HG03064 (cell line): ENCODE results near the gene PRUNE1.
A peak's percentile ranks its signal among the peaks of the same experiment; 100 is the strongest.

Source experiments
- ATAC-seq: cut with Tn5 transposase; IDR thresholded peaks from one replicate; pipeline ENCODE4 v1.9.1; 2021; ENCODE audit warnings: low read depth; ENCODE audit not compliant: unreplicated experiment

PRUNE1 gene

DNA sequence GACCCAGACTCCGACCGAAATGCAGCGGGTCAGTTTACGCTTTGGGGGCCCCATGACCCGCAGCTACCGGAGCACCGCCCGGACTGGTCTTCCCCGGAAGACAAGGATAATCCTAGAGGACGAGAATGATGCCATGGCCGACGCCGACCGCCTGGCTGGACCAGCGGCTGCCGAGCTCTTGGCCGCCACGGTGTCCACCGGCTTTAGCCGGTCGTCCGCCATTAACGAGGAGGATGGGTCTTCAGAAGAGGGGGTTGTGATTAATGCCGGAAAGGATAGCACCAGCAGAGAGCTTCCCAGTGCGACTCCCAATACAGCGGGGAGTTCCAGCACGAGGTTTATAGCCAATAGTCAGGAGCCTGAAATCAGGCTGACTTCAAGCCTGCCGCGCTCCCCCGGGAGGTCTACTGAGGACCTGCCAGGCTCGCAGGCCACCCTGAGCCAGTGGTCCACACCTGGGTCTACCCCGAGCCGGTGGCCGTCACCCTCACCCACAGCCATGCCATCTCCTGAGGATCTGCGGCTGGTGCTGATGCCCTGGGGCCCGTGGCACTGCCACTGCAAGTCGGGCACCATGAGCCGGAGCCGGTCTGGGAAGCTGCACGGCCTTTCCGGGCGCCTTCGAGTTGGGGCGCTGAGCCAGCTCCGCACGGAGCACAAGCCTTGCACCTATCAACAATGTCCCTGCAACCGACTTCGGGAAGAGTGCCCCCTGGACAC, 39.8 kb downstream of the PRUNE1 start:
- ATAC-seq: no peak

DNA sequence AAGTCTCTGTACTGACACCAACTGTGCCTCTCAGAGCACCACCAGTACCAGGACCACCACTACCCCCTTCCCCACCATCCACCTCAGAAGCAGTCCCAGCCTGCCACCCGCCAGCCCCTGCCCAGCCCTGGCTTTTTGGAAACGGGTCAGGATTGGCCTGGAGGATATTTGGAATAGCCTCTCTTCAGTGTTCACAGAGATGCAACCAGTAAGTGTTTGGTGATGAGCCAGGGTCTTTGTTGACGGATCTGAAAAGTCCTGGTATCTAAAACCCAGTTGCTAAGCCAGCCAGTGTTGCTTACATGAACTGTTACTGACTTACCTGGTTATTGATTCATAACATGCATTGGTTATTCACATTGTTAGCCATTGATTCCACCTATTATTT, 40.4 kb downstream of the PRUNE1 start:
- no peak for ATAC-seq

DNA sequence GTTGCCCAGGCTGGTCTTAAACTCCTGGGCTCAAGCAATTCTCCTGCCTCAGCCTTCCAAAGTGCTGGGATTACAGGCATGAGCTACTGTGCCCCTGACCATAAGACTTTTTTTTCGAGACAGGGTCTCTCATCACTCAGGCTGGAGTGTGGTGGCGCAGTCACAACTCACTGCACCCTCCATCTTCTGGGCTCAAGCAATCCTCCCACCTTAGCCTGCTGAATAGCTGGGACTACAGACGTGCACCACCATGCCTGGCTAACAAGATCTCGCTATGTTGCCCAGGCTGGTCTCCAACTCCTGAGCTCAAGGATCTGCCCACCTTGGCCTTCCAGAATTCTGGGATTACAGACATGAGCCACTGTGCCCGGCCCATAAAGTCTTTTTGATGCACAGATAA, 41.2 kb downstream of the PRUNE1 start:
- no peak for ATAC-seq

DNA sequence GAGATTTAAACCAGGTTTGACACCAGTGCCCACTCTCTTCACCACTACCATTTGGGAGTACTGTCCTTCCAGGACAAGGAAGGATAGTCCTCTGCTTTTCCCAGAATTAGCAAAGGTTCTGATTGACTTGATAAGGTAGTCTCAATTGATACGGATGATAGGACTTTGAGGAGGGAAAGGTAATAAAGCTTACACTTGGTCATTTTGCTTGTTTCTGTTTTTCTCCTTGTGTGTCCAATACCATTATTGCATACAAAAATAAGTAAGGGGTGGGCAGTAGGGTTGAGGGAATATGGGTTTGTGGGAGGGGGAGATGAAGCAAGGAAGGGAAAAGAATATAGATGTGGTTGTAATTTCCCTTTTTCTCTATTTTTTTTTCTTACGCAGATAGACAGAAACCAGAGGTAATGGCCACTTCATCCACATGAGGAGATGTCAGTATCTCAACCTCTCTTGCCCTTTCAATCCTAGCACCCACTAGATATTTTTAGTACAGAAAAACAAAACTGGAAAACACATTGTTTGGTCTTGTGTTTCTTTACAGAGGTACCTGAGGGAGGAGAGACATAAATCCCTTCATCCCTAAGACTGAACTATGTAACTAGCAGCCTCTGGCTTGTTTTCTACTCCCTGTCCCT, 41.9 kb downstream of the PRUNE1 start:
- no peak for ATAC-seq

DNA sequence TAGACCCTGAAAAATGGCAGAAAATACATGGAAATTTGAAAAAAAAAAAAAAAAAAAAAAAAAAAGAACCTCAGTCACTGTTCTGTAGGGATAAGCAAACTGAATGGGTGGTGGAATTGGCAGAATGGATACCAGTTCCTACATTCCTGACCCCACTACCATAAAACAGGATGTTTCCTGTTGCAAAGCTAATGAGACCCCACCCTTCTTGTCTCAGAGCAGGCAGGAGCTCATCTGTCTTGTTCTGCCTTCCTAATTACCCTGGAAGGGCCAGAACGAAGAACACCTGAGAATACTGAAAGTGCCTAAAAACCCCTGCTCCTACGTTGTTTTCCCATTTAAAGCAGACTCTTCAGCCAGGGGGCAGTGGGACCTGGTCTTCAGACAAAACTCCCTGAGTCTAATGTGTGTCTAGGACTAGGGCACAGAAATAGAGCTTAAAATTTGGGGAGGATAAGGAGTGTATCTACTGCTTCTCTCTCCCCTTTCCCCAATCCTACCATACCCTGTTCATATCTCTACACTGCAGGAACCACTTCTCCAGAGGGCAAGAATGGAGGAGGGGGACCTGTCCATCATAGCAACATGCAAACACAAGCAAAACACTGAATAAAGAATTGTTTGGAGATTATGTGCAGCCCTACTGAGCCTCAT, 43.2 kb downstream of the PRUNE1 start:
- ATAC-seq: no peak

DNA sequence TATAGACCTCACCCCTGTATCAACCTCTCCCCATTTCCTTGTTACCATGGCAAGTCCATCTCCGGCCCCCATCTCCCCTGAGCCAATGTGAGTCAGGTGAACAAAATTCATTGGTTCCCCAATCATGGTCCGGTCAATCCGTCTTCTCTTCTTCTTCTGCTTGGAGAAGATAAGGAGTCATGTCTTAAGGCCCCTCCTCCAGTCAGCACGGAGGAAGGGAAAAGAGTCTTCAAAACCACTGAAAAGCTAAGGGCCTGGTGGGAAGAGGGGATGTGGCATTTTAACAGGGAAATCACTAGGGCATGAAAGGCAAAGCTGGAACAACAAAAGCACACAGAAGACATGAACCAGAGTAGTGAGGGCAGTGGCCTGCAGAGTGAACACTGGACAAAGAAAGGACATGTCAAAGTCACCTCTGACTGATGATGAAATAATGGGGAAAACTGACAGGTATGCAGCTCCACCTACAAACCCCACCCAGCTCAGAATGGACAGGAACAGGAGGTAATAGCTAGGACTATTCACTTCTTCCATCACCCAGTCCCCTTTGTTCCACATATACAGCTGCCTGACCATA, 46.8 kb downstream of the PRUNE1 start:
- ATAC-seq: no peak

DNA sequence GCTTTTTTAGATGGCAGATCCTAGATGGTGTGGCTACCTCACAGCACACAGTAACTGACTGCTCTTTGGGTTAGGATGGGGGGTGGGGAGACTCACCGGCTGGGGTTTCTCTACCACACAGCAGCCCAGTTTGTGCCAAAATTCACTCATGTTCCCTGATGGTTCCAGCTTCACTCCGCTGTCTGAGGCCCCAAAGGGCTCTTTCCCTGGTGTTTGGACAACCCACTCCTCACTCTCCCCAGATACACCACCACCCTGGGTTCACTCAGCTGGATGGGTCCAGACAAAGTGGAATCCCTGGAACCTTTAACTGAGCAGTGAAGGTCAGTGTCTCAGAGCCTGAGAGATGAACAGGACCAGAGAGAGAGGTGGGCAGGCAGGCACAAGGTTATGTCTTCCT, 47.3 kb downstream of the PRUNE1 start:
- no peak for ATAC-seq

DNA sequence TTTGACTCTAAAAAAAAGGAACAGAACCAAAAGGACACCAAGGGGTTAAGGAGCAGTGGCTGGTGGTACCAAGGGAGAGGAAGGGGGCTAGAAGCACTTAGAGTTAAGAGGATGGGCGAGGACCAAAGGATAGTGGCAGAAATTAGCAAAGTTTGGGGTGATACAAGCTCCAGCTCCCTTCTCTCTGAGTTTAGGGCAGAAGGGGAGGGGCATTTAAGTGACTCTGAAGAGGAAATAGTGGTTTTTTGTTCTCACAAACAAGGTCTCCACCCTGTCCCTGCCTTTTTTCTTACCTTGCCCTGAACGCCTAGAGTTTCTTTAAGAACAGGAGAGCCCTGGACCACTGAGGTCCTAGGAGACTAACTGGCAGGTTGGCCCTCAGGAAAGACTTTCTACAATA, 47.9 kb downstream of the PRUNE1 start:
- no peak for ATAC-seq

DNA sequence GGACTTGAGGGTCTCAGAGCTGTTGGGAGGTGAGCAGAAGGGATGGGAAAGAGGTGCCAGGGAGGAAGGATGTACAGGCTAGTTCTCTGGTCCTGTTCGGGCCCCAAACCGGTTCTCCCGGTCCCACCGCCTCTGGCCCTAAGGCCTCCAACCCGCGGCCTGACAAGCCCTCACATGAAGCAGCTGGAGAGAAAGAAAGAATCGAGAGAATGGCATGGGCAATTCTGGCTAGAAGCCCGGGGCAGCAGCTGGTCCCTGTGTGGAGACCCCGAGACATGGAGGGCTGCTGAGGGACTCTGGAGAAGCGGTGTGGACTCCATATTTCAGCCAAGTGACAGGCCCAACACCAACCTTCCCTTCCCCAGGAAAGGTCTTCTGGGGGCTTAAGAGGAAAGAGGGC, 50.4 kb downstream of the PRUNE1 start:
- no peak for ATAC-seq

DNA sequence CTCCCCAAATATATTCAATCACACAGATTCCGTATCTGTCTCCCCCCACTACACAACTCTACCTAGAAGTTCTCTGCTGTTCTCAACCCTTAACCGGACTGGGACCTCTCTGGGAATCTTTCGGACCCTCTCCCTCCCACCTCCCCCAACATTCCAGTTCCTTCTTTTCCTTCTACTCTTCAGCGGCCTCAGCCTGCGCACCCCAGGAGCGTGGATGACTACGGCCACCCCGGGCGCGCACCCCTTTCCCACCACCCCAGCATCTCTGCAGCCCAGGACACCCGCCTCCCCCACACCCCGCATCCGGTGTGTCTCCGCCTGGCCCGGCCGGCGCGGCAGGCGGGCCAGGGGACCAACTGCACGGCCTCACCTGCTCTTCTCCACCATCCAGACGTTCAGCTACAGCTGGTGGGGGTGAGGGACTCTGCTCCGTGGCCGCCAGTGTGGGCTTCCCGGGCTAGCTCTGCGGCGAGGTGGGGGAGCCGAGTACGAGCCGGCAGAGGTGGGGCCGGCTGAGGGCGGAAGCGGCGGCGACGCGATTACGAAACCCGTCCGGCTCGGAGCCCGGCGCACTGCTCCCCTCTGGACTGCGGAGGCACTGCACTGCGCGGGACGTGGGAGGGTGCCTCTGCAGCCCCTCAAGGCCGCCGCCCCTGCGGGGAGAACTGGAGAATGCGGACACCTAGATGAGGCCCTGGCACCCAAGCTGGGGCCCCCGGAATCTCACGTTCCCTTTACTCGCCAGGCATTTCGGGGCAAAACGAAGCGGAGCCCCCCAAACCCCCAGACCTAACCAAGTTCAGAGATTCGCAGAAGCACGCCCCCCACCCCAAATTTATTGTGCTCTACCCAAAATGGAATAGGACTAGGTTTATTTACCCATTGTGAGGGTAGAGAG, 51.1 kb downstream of the PRUNE1 start, which contains the start of gene CDC42SE1:
CDC42SE1 (minus strand) TSS at position 514 of the 898 bp plus-strand sequence. CDS start 3,892 bp downstream, outside the sequence.
- peak; percentile 71 for ATAC-seq

DNA sequence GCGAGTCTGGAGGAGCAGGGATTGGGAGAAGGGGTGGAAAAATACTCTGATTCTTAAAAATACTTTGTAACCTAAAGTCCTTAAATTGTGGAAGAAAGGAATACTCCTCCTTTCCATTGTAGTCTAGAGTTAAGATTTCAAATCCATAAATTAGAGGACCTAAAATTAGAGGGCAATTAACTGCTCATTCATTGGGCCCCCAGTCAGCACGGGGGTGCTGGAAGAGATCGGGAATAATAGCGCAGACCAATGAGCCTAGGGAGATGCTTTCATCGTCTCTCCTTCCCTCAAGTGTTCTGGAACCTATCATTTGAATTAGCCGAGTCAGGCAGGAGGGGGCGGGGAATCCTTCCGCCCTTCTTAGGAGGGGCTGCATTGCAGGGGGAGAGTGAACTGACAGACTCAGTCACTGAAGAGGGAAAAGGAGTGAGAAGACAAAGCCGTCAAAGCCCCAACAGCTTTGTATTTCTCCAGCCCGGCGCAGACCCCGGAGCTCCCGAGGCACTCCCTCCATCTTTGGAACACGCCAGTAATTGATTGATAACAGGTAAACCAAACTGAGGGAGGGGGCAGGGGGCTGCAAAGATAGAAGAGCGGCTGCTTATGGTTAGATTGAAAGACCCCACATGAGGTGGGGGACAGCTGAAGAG, 51.9 kb downstream of the PRUNE1 start, which contains the start of gene MLLT11:
MLLT11 (plus strand) TSS at position 391 of the 650 bp plus-strand sequence. CDS start 6,828 bp downstream, outside the sequence.
- no peak for ATAC-seq

DNA sequence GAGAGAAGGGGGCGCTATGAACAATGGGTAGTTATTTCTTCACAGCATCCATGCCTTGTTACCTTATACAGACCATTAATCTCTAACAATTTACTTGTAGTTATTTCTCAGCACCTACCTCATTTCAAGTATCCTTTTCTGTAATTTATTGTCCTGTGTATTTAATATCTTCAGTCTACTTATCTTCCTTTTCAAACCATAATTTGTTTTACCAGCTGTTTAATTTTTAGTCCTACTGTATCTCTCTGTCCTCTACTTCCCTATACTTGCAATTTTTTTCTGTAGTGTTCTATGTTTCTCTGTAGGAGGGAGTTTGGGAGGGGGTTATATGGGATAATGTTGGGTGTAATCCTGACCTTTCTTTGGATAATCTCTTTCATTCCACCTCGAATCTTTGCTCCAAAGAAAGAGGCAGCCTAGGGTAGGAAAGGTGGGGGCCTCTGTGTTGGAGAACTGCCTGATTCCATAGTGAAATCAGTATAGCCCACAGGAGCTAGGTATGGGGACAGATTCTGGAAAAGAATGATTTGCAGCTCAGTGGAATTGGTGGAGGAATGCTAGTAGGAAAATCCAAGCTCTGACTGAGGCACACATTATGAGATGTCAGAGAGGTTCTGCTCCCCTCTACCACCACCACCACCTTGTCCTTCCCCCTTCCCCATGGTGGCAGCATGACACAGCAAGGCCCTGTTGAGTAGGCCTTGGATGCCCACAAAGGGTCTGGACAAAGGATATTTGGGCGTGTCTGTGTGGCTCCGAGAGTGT, 52.6 kb downstream of the PRUNE1 start:
- ATAC-seq: no peak

DNA sequence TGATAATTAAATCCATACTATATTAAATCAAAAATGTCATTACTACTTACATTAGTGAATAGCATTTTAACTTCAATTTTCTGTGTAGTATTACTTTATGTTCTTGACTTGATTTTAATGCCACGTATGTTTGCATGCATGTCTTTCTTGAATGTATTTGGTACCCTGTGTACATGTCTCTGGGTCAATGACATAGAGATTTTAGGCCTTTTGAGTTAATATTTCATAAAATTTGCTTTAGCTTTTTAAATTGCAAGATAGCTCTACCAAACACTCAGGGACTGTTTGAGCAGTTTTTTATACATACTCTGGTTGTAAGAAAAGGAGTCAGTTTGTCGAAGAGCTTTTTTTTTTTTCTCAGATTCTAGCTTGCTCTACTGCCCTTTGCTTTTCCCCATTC, 53.5 kb downstream of the PRUNE1 start:
- ATAC-seq: no peak

DNA sequence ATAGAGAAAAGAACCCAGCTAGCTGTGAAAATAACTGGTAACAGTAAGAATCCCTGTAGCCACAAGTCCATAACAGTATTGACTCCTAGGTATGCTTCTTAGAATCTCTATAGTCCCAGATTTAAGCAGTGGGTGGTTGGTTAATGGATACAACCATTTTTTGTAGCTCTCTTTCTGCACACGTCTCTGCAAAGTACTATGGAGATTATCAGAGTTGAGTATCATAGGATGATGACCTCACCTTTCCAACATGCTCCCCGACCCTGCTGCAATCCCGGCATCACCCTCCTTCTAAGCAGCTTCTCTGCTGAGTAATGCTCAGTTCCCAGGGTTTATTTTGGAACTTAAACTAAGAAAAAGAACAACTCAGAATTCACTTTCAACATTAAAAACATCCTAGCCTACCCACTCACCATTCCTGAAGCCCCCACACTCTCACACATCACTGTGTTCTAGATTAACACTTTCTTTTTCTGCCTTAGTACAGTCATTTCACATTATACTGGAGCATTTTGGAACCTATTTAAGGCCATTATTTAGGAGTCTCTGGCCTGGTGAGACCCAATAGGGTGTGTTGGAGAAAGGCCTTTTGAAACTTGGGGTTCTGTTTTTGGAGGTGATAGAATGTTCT, 54.6 kb downstream of the PRUNE1 start:
- ATAC-seq: no peak

DNA sequence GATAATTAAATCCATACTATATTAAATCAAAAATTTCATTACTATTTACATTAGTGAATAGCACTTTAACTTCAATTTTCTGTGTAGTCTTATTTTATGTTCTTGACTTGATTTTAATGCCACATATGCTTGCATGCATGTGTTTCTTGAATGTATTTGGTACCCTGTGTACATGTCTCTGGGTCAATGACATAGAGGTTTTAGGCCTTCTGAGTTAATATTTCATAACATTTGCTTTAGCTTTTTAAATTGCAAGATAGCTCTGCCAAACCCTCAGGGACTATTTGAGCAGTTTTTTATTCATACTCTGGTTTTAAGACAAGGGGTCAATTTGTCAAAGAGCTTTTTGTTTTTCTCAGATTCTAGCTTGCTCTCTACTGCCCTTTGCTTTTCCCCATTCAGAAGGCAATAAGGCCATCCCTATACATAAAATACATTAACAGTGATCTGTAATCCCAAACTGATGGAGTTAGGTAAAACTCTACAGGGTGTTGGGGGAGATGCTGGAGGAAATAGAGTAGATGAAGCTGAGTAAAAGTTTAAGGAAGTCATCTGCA, 56.9 kb downstream of the PRUNE1 start:
- no peak for ATAC-seq

DNA sequence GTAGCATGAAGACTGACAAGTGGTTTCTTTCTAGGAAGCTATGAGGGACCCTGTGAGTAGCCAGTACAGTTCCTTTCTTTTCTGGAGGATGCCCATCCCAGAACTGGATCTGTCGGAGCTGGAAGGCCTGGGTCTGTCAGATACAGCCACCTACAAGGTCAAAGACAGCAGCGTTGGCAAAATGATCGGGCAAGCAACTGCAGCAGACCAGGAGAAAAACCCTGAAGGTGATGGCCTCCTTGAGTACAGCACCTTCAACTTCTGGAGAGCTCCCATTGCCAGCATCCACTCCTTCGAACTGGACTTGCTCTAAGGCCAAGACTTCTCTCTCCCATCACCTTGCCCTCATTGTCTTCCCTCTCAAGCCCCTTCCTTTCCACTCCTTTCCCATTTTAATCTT, 58.9 kb downstream of the PRUNE1 start:
- no peak for ATAC-seq

DNA sequence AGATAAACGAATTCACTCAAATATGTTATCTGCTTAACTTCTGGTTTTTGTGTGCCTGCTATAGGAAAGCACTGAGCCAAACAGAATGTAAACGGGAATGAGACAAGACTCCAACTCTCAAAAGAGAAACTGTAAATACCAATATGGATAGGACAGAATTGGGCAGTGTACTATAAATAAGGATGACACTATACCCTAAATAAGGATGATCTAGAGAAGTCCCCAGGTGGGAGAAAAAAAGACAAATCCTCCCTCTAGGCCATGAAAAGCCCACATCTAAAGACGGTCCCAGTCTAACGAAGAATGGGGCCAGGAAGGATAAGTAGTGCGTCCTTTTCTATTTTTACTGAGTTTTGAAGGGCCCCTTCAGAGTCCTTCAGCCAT, 60.8 kb downstream of the PRUNE1 start:
- no peak for ATAC-seq

DNA sequence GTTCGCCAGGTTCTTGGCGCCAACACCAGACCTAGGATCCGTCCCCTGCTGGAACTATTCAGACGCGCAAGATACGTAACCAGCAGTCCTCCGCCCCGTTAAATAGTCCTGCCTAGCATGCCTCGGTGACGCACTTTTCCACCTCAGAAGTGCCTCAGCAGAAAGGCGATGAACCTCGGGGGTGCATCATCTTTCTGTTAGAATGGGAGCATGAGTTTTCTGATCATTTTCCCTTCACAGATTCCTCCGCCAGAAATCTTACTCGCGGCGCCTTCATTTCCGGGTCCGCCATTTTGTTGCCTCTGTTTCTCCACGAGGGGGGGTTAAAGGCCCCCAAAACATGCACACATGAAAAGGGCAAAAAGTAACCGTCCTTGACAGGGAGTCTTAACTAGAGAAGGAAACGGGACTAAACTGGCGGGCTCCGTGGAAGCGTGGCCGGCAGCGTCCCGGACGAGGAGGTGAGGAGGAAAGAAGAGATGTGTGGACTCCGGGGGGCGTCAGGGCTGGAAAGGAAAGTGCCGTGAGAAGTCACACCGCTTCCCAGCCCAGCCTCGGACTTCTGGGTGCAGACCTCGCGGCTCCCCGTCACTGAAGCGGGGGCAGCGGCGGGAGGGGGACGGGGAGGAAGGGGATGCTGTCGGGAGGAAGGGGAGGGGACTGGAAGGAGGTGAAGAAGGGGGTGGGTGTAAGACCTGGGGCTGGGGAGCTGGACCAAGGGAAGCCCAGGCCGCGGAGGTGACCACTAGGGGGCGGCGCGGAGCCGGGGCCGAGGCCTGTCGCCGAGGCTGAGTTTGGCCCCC, 62.4 kb downstream of the PRUNE1 start, which contains the start of gene GABPB2:
GABPB2 (plus strand) TSS at position 288 of the 803 bp plus-strand sequence. CDS start 17,429 bp downstream, outside the sequence.
- ATAC-seq: no peak
